Caco-2 (cell line): ENCODE measurements around the gene HDAC3. TPM values are rescaled to one million over a fixed set of nuclear protein-coding genes. Genes with fewer than 3 reads are reported as not detected.

ENCODE experiments used
- BruUV-seq: library from RNA; stranded (reverse); fragments of 400-500 nt; replicated peaks from 2 replicates; lab custom pipeline; 2021; lab: Mats Ljungman, UMichigan
- CTCF ChIA-PET: fragments of 300-600 bp; sonication (Branson Sonifier 250); formaldehyde crosslinking; loops from one replicate; lab custom pipeline; 2022; ENCODE audit warnings: antibody characterized with exemption; lab: Charles Lee
- POLR2A ChIA-PET: fragments of 300-600 bp; sonication (Branson Sonifier 250); formaldehyde crosslinking; loops from one replicate; lab custom pipeline; 2022; ENCODE audit warnings: antibody characterized with exemption; lab: Charles Lee
- DNase-seq, 2 experiments: peaks; one replicate each; pipeline versions ENCODE4 v3.0.0 to v3.0.0-alpha.2; 2020 to 2022
- H3K27me3 ChIP-seq: replicated peaks from 2 replicates; pipeline ENCODE4 v1.6.0; 2011; ENCODE audit warnings: low read length; ENCODE audit not compliant: control insufficient read depth, insufficient read depth
- H3K36me3 ChIP-seq: 2 replicates; pipeline ENCODE4 v1.5.1; 2011; ENCODE audit warnings: low read length; ENCODE audit not compliant: control insufficient read depth, insufficient read depth
- H3K4me1 ChIP-seq: fragments of 250-450 bp; sonication (Bioruptor Pico); 2 replicates; pipeline ENCODE4 v1.5.1; 2020; ENCODE audit warnings: mild to moderate bottlenecking
- H3K4me3 ChIP-seq: 2 replicates; pipeline ENCODE4 v1.5.1; 2011; ENCODE audit warnings: low read depth, mild to moderate bottlenecking, control low read depth, low read length
- H3K9me3 ChIP-seq: fragments of 250-450 bp; sonication (Bioruptor Pico); 2 replicates; pipeline ENCODE4 v1.5.1; 2020; ENCODE audit warnings: mild to moderate bottlenecking, moderate library complexity
- H3K27ac Mint-ChIP-seq: one replicate; pipeline ENCODE4 v1.8.0; 2022; ENCODE audit warnings: mixed read lengths; ENCODE audit not compliant: unreplicated experiment
- H3K27me3 Mint-ChIP-seq: one replicate; pipeline ENCODE4 v1.8.0; 2022; ENCODE audit warnings: mixed read lengths; ENCODE audit not compliant: insufficient read depth, unreplicated experiment
- H3K36me3 Mint-ChIP-seq: one replicate; pipeline ENCODE4 v1.8.0; 2022; ENCODE audit warnings: mild to moderate bottlenecking, mixed read lengths; ENCODE audit not compliant: insufficient read depth, unreplicated experiment
- H3K4me1 Mint-ChIP-seq: one replicate; pipeline ENCODE4 v1.8.0; 2022; ENCODE audit warnings: low read depth, mixed read lengths; ENCODE audit not compliant: unreplicated experiment
- H3K4me3 Mint-ChIP-seq: one replicate; pipeline ENCODE4 v1.8.0; 2022; ENCODE audit warnings: mild to moderate bottlenecking, moderate library complexity, mixed read lengths; ENCODE audit not compliant: unreplicated experiment
- H3K9me3 Mint-ChIP-seq: one replicate; pipeline ENCODE4 v1.8.0; 2022; ENCODE audit warnings: mixed read lengths; ENCODE audit not compliant: unreplicated experiment
- CTCF ChIP-seq, 2 experiments: fragments of 200-600 bp in 1 of 2; IDR thresholded peaks; 1 replicate in 1 of 2; 2 replicates in 1 of 2; pipeline versions ENCODE4 v1.5.1 to v1.8.0; 2011 to 2022; ENCODE audit warnings: antibody characterized with exemption in 1 of 2, control low read depth in 1 of 2, inconsistent platforms in 1 of 2, low read depth in 1 of 2, low read length in 1 of 2, mild to moderate bottlenecking in 1 of 2, moderate library complexity in 1 of 2; ENCODE audit not compliant: insufficient read depth in 1 of 2, severe bottlenecking in 1 of 2, unreplicated experiment in 1 of 2
- intact Hi-C: fragments of 100-400 bp; cut with micrococcal nuclease; formaldehyde crosslinking; loops from one replicate; pipeline ENCODE4 v1.10.0; 2022; ENCODE audit not compliant: unreplicated experiment
- total RNA-seq: library from RNA; stranded (reverse); gene quantifications from 2 replicates; pipeline ENCODE4 v1.2.3, GENCODE V29; 2022

Gene HDAC3
- total RNA-seq, 1 experiment from 2014 or later = 73.0 TPM

DNA sequence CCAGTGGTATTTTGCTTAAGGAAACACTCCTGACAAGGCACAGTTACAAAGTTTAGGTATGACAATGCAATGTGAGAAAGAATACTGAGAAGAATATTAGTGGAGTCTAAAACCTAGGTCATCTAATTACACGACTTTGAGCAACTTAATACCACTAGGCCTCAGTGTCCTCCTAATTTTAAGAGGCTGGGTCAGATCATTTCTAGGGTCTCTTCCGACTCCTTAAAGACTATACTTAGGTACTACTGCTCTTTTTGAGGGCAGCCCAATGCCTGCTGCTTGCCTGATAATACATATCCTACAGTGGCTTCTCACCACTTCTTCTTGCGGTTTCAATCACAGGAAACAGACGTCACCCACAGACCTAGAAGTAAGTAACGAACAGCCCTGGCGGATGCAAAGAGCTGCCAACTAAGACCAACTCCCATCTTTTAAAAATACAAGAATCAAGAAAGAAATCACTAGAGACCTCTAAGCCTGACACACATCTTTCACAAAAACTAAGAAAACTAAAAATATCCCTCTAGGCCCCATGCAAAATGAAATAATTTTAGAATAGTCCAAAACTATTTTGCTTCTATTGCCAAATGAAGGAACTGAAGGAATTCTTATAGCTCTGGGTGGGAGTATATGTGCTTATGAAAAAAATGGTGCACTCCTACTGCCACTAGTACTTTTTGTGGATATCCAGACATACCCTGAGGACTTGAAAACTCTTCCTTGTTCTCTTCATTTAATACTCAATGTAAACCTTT, 30.9 kb downstream of the HDAC3 start:
- Mint-ChIP-seq H3K4me1 (peaks cover 32% of the 10 kb centered on the region), H3K27me3 (no peaks in the 10 kb centered on the region), H3K9me3 (no peaks in the 10 kb centered on the region), H3K36me3 (peaks cover 12% of the 10 kb centered on the region), H3K4me3 (no peak overlapping the region), H3K27ac (peak overlapping the region; percentile 76)
- intact Hi-C loops = no loop called here
- TF ChIP-seq CTCF (IDR thresholded peaks at IDR 0.05; ENCODE audit: insufficient read depth in 1 of 2, low read depth in 1 of 2, low read length in 1 of 2, severe bottlenecking in 1 of 2, unreplicated experiment in 1 of 2) = no peak
- ChIA-PET POLR2A (interaction anchor here (0.5 to 0.6 kb wide), 2 partner anchors 14 to 15 kb away, joined by 5 read pairs; no protein-coding TSS in a partner anchor), CTCF (interaction anchor here (2.0 kb wide), 1 partner anchor 13 kb away, joined by 8 read pairs; the partner anchor contains the start of gene DIAPH1)
- peaks cover 41% of the 10 kb centered on the region for H3K4me1 ChIP-seq
- no peaks in the 10 kb centered on the region for H3K36me3 ChIP-seq
- no peaks in the 10 kb centered on the region for H3K27me3 ChIP-seq
- no TSS peak for BruUV-seq
- no peaks in the 10 kb centered on the region for H3K9me3 ChIP-seq
- no peak for DNase-seq
- no peak overlapping the region for H3K4me3 ChIP-seq

DNA sequence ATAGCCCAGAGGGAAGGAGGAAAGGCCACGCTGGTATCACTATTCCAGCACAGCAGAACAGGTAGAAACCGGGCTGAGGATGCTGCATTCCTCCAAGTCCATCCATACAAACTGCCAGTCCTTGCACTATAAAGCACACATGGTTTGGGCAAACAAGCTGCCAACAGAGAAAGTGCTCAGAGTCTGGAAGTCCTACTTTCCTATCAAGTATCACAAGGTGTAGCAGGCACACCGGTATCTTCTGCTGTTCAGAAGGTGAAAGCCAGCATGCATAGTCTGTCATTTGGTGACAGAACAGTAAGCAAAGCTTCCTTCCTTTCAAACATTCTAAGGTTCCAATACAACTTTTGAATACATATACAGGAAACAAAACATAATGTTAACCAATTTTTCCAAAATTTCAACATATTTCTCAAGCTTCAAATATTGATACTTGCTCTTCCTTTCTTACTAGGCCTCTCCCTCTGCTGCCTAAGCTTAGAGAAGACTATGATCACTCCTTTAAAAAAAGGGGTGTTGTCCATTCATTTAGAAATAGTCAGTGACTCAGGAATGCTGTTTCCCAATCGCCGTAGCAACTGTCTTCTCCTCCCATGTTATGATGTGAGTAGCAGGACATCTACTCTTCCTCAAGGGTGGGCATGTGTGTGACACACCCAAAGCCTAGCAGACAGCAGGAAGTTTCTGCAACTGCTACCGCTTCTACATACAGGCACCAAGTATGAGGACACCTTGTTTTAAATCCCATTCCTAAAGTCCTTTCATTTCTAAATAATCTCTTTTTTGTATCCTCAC, 32.5 kb downstream of the HDAC3 start:
- POLR2A ChIA-PET = interaction anchor here (1.6 kb wide), 1 partner anchor 14 kb away, joined by 3 read pairs; the partner anchor contains the start of gene DIAPH1
- H3K4me1 Mint-ChIP-seq = peaks cover 32% of the 10 kb centered on the region
- CTCF ChIA-PET = interaction anchor here (1.1 to 1.9 kb wide), 3 partner anchors 12 to 40 kb away, joined by 3 to 23 read pairs (median 10); partner anchors contain the start of gene DIAPH1
- Histone ChIP-seq H3K9me3 (no peaks in the 10 kb centered on the region), H3K27me3 (no peaks in the 10 kb centered on the region), H3K36me3 (no peaks in the 10 kb centered on the region), H3K4me3 (no peak overlapping the region), H3K4me1 (peaks cover 32% of the 10 kb centered on the region)
- H3K4me3 Mint-ChIP-seq = no peak overlapping the region
- no peaks in the 10 kb centered on the region for H3K27me3 Mint-ChIP-seq
- peak; percentile 74 to 78 for DNase-seq
- no TSS peak for BruUV-seq
- intact Hi-C loops = loop anchor here (1.0 kb wide), 2 partner anchors 12 to 15 kb away; no protein-coding TSS in a partner anchor
- peaks cover 6% of the 10 kb centered on the region for H3K36me3 Mint-ChIP-seq
- H3K27ac Mint-ChIP-seq = peak overlapping the region; percentile 61
- no peak for TF ChIP-seq CTCF (IDR thresholded peaks at IDR 0.05; ENCODE audit: insufficient read depth in 1 of 2, low read depth in 1 of 2, low read length in 1 of 2, severe bottlenecking in 1 of 2, unreplicated experiment in 1 of 2)
- no peaks in the 10 kb centered on the region for H3K9me3 Mint-ChIP-seq

GRCh38 chr5:141602606-141603005, 34.0 kb downstream of the HDAC3 start:
- no peak for TF ChIP-seq CTCF (IDR thresholded peaks at IDR 0.05; ENCODE audit: insufficient read depth in 1 of 2, low read depth in 1 of 2, low read length in 1 of 2, severe bottlenecking in 1 of 2, unreplicated experiment in 1 of 2)
- H3K9me3 ChIP-seq = no peaks in the 10 kb centered on the region
- POLR2A ChIA-PET = interaction anchor here (1.0 to 1.6 kb wide), 2 partner anchors 16 to 17 kb away, joined by 3 to 4 read pairs; partner anchors contain the start of gene DIAPH1
- no peak for DNase-seq
- no TSS peak for BruUV-seq
- Mint-ChIP-seq H3K4me1 (peaks cover 22% of the 10 kb centered on the region), H3K36me3 (peaks cover 6% of the 10 kb centered on the region), H3K27me3 (no peaks in the 10 kb centered on the region), H3K9me3 (no peaks in the 10 kb centered on the region), H3K4me3 (no peak overlapping the region), H3K27ac (no peak overlapping the region)
- intact Hi-C loops = no loop called here
- H3K36me3 ChIP-seq = no peaks in the 10 kb centered on the region
- peaks cover 18% of the 10 kb centered on the region for H3K4me1 ChIP-seq
- no peak overlapping the region for H3K4me3 ChIP-seq
- CTCF ChIA-PET = interaction anchor here (0.9 to 1.0 kb wide), 2 partner anchors 11 to 284 kb away, joined by 3 to 8 read pairs; no protein-coding TSS in a partner anchor
- H3K27me3 ChIP-seq = no peaks in the 10 kb centered on the region
